Activated CD4-positive, alpha-beta memory T cell treated with anti-CD3 and anti-CD28 coated beads, Interleukin-2, amount 10 ng/mL, durations not matched to agents 7 days and 5 days (primary cell): ENCODE results near the gene EEFSEC. TPM values are rescaled to one million over a fixed set of nuclear protein-coding genes. Genes with fewer than 3 reads are reported as not detected.
A peak's percentile ranks its signal among the peaks of the same experiment; 100 is the strongest.

Source experiments
- CTCF ChIA-PET: fragments of 350-600 bp; sonication (Branson Sonifier 250); formaldehyde crosslinking; loops from one replicate; lab custom pipeline; 2021; ENCODE audit warnings: antibody characterized with exemption, inconsistent platforms; lab: Charles Lee
- POLR2A ChIA-PET: fragments of 350-600 bp; sonication (Branson Sonifier 250); formaldehyde crosslinking; loops from one replicate; lab custom pipeline; 2021; ENCODE audit warnings: antibody characterized with exemption; lab: Charles Lee
- DNase-seq: peaks from one replicate; pipeline ENCODE4 v3.0.0-alpha.2; 2020
- H3K27ac Mint-ChIP-seq: one replicate; pipeline ENCODE4 v1.8.0; 2021; ENCODE audit warnings: mild to moderate bottlenecking, mixed read lengths
- H3K27me3 Mint-ChIP-seq: one replicate; pipeline ENCODE4 v1.8.0; 2021; ENCODE audit warnings: mixed read lengths
- H3K36me3 Mint-ChIP-seq: one replicate; pipeline ENCODE4 v1.8.0; 2021; ENCODE audit warnings: low read depth, mixed read lengths
- H3K4me1 Mint-ChIP-seq: one replicate; pipeline ENCODE4 v1.8.0; 2021; ENCODE audit warnings: mixed read lengths
- H3K4me3 Mint-ChIP-seq: one replicate; pipeline ENCODE4 v1.8.0; 2021; ENCODE audit warnings: mild to moderate bottlenecking, mixed read lengths
- H3K9me3 Mint-ChIP-seq: one replicate; pipeline ENCODE4 v1.8.0; 2021; ENCODE audit warnings: mixed read lengths
- total RNA-seq, 2 experiments: library from RNA; stranded (reverse); gene quantifications; one replicate each; pipeline ENCODE4 v1.2.3, GENCODE V29; 2021

The EEFSEC gene
- total RNA-seq, 2 experiments from 2014 or later, result 14.5 to 15.0 TPM

DNA sequence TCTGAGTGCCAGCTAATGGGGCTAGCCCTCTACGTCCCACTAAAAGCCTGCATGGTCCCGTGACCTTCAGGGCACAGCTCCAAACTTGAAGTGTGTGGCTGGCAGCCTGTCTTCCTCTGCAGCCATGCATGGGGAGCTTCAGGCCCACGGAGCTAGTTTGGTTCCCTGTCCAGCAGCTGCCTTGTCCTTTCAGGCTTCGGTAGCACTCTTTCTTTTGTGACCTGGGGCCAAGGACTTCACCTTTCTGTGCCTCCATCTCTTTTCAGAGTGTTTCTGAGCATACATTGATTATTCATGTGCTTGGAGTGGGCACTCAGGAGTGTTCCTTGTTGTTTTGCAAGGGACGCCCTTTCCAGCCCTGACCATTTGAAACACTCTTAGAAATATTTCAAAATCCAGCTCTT lies 158.2 kb downstream of the EEFSEC start:
- ChIA-PET POLR2A (no interaction called here), CTCF (no interaction called here)
- H3K4me1 Mint-ChIP-seq, result peaks cover 6% of the 10 kb centered on the region
- H3K27ac Mint-ChIP-seq, result no peak overlapping the region
- H3K36me3 Mint-ChIP-seq, result no peaks in the 10 kb centered on the region
- no peak for DNase-seq
- H3K4me3 Mint-ChIP-seq, result no peak overlapping the region
- no peaks in the 10 kb centered on the region for H3K27me3 Mint-ChIP-seq
- H3K9me3 Mint-ChIP-seq, result no peaks in the 10 kb centered on the region

GRCh38 chr3:128312271-128312670 lies 159.0 kb downstream of the EEFSEC start:
- CTCF ChIA-PET, result no interaction called here
- Mint-ChIP-seq H3K4me1 (peaks cover 12% of the 10 kb centered on the region), H3K27me3 (no peaks in the 10 kb centered on the region), H3K36me3 (no peaks in the 10 kb centered on the region), H3K4me3 (no peak overlapping the region), H3K27ac (no peak overlapping the region), H3K9me3 (no peaks in the 10 kb centered on the region)
- no peak for DNase-seq
- POLR2A ChIA-PET, result no interaction called here

DNA sequence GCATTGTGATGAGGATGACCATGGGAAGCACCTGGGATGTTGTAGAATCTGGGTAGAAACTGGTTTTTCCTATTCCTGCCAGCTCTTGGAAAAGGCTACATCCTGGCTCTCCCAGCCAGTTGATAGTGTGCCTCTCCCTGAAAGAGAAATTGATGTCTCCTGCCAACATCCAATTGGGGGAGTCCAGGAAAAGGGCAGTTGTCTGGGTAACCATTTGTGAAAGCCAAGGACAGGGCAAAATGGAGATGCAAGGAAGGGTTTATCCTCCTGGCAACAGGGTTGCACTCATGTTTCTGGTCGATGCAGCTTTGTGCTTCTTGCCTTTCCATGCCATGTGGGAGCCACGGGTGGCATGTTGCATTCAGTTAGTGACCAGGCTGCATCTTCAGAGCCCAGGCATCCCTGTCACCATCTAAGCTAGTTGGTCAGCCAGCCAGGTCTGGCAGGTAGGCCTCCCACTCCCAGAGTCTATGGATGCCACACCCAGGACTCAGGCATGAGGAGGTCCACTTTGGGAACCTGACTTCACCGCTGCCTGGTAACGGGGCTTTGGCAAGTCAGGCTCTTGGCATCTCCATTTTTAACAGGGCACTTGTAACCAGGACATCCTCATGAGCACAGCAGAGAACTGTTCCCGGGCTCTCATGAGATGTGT lies 159.9 kb downstream of the EEFSEC start:
- ChIA-PET CTCF (no interaction called here), POLR2A (no interaction called here)
- no peak overlapping the region for H3K4me3 Mint-ChIP-seq
- DNase-seq, result no peak
- H3K9me3 Mint-ChIP-seq, result no peaks in the 10 kb centered on the region
- H3K36me3 Mint-ChIP-seq, result no peaks in the 10 kb centered on the region
- no peak overlapping the region for H3K27ac Mint-ChIP-seq
- H3K27me3 Mint-ChIP-seq, result no peaks in the 10 kb centered on the region
- peaks cover 14% of the 10 kb centered on the region for H3K4me1 Mint-ChIP-seq

GRCh38 chr3:128313935-128314334 lies 160.7 kb downstream of the EEFSEC start:
- ChIA-PET CTCF (no interaction called here), POLR2A (no interaction called here)
- Mint-ChIP-seq H3K4me3 (no peak overlapping the region), H3K4me1 (peaks cover 14% of the 10 kb centered on the region), H3K36me3 (no peaks in the 10 kb centered on the region), H3K27ac (no peak overlapping the region), H3K9me3 (no peaks in the 10 kb centered on the region), H3K27me3 (no peaks in the 10 kb centered on the region)
- no peak for DNase-seq

- peaks cover 14% of the 10 kb centered on the region for H3K4me1 Mint-ChIP-seq
- CTCF ChIA-PET, result no interaction called here
- H3K27me3 Mint-ChIP-seq, result no peaks in the 10 kb centered on the region
- no peak overlapping the region for H3K27ac Mint-ChIP-seq
- no peak overlapping the region for H3K4me3 Mint-ChIP-seq
- H3K9me3 Mint-ChIP-seq, result no peaks in the 10 kb centered on the region
- POLR2A ChIA-PET, result no interaction called here
- H3K36me3 Mint-ChIP-seq, result no peaks in the 10 kb centered on the region
- no peak for DNase-seq
Measured at GRCh38 chr3:128315313-128315712, 162.0 kb downstream of the EEFSEC start.

- H3K27me3 Mint-ChIP-seq, result no peaks in the 10 kb centered on the region
- peaks cover 14% of the 10 kb centered on the region for H3K4me1 Mint-ChIP-seq
- CTCF ChIA-PET, result no interaction called here
Measured at GRCh38 chr3:128316481-128316891, 163.2 kb downstream of the EEFSEC start.

GRCh38 chr3:128317101-128317697 lies 163.9 kb downstream of the EEFSEC start:
- H3K9me3 Mint-ChIP-seq, result no peaks in the 10 kb centered on the region
- H3K27me3 Mint-ChIP-seq, result no peaks in the 10 kb centered on the region
- ChIA-PET CTCF (no interaction called here), POLR2A (no interaction called here)
- peak; percentile 7 for DNase-seq
- H3K27ac Mint-ChIP-seq, result no peak overlapping the region
- peaks cover 14% of the 10 kb centered on the region for H3K4me1 Mint-ChIP-seq
- H3K36me3 Mint-ChIP-seq, result no peaks in the 10 kb centered on the region
- no peak overlapping the region for H3K4me3 Mint-ChIP-seq

More at GRCh38 chr3:128316481-128316891, 163.2 kb downstream of the EEFSEC start:
- POLR2A ChIA-PET, result no interaction called here
- Mint-ChIP-seq H3K9me3 (no peaks in the 10 kb centered on the region), H3K4me3 (no peak overlapping the region), H3K36me3 (no peaks in the 10 kb centered on the region), H3K27ac (peak overlapping the region; percentile 1)
- DNase-seq, result peak; percentile 64

GRCh38 chr3:128317698-128318231 lies 164.5 kb downstream of the EEFSEC start:
- no peak overlapping the region for H3K4me3 Mint-ChIP-seq
- H3K4me1 Mint-ChIP-seq, result peaks cover 14% of the 10 kb centered on the region
- no peak overlapping the region for H3K27ac Mint-ChIP-seq
- no peaks in the 10 kb centered on the region for H3K36me3 Mint-ChIP-seq
- ChIA-PET POLR2A (no interaction called here), CTCF (no interaction called here)
- H3K9me3 Mint-ChIP-seq, result no peaks in the 10 kb centered on the region
- no peak for DNase-seq
- no peaks in the 10 kb centered on the region for H3K27me3 Mint-ChIP-seq

DNA sequence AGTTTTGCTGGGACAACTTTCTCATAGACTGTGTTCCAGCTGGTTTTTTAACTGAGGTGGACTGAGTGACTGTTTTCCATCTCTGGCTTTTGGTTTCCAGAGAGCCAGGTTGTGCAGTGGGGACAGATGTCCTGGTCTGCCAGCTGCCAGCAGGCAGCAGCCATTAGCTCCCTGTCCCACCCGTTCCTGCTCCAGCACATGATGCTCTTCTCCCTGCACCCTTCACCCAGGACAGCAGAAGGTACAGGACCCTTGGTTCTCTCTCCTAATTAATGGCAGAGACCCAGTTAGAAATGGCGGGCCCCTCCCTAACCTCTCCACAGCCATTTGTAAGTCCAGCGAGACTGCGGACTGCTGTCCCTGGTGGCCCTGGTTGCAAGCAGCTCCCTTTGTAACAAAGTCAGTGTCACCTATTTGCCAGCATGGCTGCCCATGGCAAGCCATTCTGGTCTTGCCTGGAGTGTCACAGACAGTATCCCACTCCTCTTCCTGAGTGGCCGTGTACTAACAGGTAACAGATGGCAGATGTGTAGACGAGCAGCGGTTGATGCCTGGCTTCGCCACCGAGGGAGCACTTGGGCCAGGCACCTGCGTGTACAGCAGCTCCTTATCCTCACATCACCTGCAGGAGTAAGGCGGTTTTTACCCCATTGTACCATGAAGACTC lies 165.1 kb downstream of the EEFSEC start:
- Mint-ChIP-seq H3K9me3 (no peaks in the 10 kb centered on the region), H3K4me3 (no peak overlapping the region), H3K36me3 (no peaks in the 10 kb centered on the region), H3K27me3 (no peaks in the 10 kb centered on the region), H3K27ac (no peak overlapping the region), H3K4me1 (peaks cover 14% of the 10 kb centered on the region)
- ChIA-PET CTCF (no interaction called here), POLR2A (no interaction called here)
- no peak for DNase-seq

- POLR2A ChIA-PET, result no interaction called here
- CTCF ChIA-PET, result no interaction called here
Measured at GRCh38 chr3:128319107-128319506, 165.8 kb downstream of the EEFSEC start.

GRCh38 chr3:128319741-128320141 lies 166.5 kb downstream of the EEFSEC start:
- no peak overlapping the region for H3K4me3 Mint-ChIP-seq
- H3K27me3 Mint-ChIP-seq, result no peaks in the 10 kb centered on the region
- H3K9me3 Mint-ChIP-seq, result no peaks in the 10 kb centered on the region
- POLR2A ChIA-PET, result no interaction called here
- DNase-seq, result no peak
- H3K4me1 Mint-ChIP-seq, result peaks cover 14% of the 10 kb centered on the region
- CTCF ChIA-PET, result no interaction called here
- no peak overlapping the region for H3K27ac Mint-ChIP-seq
- no peaks in the 10 kb centered on the region for H3K36me3 Mint-ChIP-seq

More at GRCh38 chr3:128319107-128319506, 165.8 kb downstream of the EEFSEC start:
- H3K4me3 Mint-ChIP-seq, result no peak overlapping the region
- DNase-seq, result no peak
- H3K36me3 Mint-ChIP-seq, result no peaks in the 10 kb centered on the region
- H3K9me3 Mint-ChIP-seq, result no peaks in the 10 kb centered on the region
- peaks cover 14% of the 10 kb centered on the region for H3K4me1 Mint-ChIP-seq
- H3K27ac Mint-ChIP-seq, result no peak overlapping the region
- H3K27me3 Mint-ChIP-seq, result no peaks in the 10 kb centered on the region

DNA sequence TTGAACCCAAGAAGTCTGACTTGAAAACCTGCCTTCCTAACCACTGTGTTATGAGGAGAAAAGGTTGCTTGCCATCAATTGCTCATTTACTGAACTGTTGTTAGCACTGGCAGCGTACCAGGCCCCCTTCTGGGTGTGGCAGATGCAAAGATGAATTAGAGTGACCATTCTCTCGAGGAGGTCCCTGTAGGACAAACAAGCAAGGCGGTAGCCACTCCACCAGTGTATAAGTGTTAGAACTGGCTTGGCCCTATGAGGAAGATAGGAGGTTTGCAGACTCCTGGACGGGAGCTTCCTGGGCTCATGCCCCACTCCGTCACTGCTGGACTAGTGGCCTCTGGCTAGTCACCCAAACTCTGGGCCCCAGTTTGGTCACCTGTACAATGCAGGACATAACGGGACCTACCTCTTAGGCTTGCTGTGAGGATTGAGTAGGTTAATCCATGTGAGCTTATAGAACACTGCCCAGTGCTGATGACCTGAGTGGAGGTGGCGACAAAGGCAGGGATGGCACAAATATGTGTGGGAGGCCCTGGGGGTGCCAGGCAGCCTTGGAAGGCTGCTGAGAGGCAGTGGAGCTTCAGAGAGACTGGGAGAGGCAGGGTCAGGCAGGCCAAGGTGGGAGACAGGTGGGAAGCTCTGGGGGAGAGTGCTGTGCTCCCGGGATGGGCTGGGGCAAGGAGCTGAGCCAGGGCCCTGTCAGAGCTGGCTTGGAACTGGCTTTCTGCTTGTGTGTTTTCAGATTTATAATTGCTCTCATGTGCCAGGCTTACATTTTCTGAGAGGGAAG lies 167.5 kb downstream of the EEFSEC start:
- H3K4me1 Mint-ChIP-seq, result peaks cover 15% of the 10 kb centered on the region
- CTCF ChIA-PET, result interaction anchor here (3.2 kb wide), 1 partner anchor 227 kb away, joined by 19 read pairs; no protein-coding TSS in a partner anchor

GRCh38 chr3:128321418-128321817 lies 168.1 kb downstream of the EEFSEC start:
- CTCF ChIA-PET, result interaction anchor here (0.7 to 3.2 kb wide), 6 partner anchors 23 to 227 kb away, joined by 3 to 19 read pairs (median 3); no protein-coding TSS in a partner anchor
- Mint-ChIP-seq H3K27me3 (no peaks in the 10 kb centered on the region), H3K9me3 (no peaks in the 10 kb centered on the region), H3K4me1 (peaks cover 15% of the 10 kb centered on the region), H3K36me3 (no peaks in the 10 kb centered on the region), H3K4me3 (no peak overlapping the region), H3K27ac (no peak overlapping the region)
- POLR2A ChIA-PET, result no interaction called here
- DNase-seq, result no peak

More for the DNA sequence above, 167.5 kb downstream of the EEFSEC start:
- Mint-ChIP-seq H3K36me3 (no peaks in the 10 kb centered on the region), H3K4me3 (no peak overlapping the region), H3K27me3 (no peaks in the 10 kb centered on the region), H3K9me3 (no peaks in the 10 kb centered on the region), H3K27ac (no peak overlapping the region)
- no peak for DNase-seq
- POLR2A ChIA-PET, result no interaction called here
